Activated naive CD8-positive, alpha-beta T cell treated with anti-CD3 and anti-CD28 coated beads, Interleukin-2, amount 10 ng/mL, durations not matched to agents 7 days and 5 days (primary cell): ENCODE measurements around the gene AP5B1. TPM values are rescaled to one million over a fixed set of nuclear protein-coding genes. Genes with fewer than 3 reads are reported as not detected.

Experiments used
- ATAC-seq: fragments of 150-1000 bp; cut with Tn5 transposase; one replicate; pipeline ENCODE4 v1.10.0; 2021; ENCODE audit warnings: low read depth, moderate library complexity
- POLR2A ChIA-PET: fragments of 350-600 bp; sonication (Branson Sonifier 250); formaldehyde crosslinking; loops from one replicate; lab custom pipeline; 2021; ENCODE audit warnings: antibody characterized with exemption; lab: Charles Lee
- DNase-seq: peaks from one replicate; pipeline ENCODE4 v3.0.0; 2021
- H3K27ac Mint-ChIP-seq: one replicate; pipeline ENCODE4 v1.8.0; 2022; ENCODE audit warnings: mild to moderate bottlenecking, mixed read lengths
- H3K27me3 Mint-ChIP-seq: one replicate; pipeline ENCODE4 v1.8.0; 2022; ENCODE audit warnings: mild to moderate bottlenecking, moderate library complexity, mixed read lengths
- H3K36me3 Mint-ChIP-seq: one replicate; pipeline ENCODE4 v1.8.0; 2021; ENCODE audit warnings: mild to moderate bottlenecking, mixed read lengths
- H3K4me1 Mint-ChIP-seq: one replicate; pipeline ENCODE4 v1.8.0; 2021; ENCODE audit warnings: mixed read lengths
- H3K4me3 Mint-ChIP-seq: one replicate; pipeline ENCODE4 v1.8.0; 2022; ENCODE audit warnings: mild to moderate bottlenecking, moderate library complexity, mixed read lengths
- H3K9me3 Mint-ChIP-seq: one replicate; pipeline ENCODE4 v1.8.0; 2021; ENCODE audit warnings: mixed read lengths
- total RNA-seq, 2 experiments: library from RNA; stranded (reverse); gene quantifications; one replicate each; pipeline ENCODE4 v1.2.3, GENCODE V29; 2021

The AP5B1 gene
- total RNA-seq, 2 experiments from 2014 or later = 27.9 to 29.0 TPM

DNA sequence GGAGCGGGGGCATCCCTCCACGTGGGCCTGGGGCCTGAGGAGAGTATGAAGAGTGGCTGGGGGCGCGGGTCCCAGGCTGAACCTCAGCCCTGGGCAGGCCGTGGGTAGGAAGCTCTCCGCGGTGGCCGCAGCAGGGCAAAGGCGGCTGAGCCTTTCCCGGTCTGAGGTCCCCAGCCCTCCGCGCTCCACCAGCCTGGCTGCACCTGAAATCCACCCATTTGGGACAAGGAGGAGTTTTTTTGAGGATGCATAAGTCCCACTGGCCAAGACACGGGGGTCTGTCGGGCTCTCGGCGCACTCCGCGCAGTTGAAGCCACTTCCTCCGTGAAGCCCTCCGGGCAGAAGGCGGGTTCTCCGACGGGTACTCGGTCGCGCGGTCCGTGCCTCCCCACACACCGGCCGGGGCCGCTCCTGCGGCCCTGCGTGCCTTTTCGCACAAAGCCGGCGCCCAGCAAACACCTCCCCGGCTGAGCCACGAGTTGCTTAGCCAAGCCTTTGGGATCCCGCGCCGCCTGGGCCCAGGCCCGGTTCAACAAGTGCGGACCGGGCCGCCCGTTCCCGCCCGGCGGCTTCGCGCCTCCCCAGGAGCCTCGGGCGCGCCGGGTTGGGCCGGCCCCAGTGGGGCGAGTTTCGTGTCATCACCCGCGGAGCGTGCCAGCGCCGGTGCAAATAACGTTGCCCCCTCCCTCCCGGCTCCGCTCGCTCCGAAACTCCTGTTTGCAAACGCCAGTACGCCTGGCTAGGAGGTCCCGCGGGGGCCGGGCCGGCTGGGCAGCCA is 5.4 kb upstream of the AP5B1 start:
- H3K36me3 Mint-ChIP-seq = peaks cover 3% of the 10 kb centered on the region
- H3K27me3 Mint-ChIP-seq = peaks cover 40% of the 10 kb centered on the region
- POLR2A ChIA-PET = no interaction called here
- ATAC-seq = no peak
- H3K27ac Mint-ChIP-seq = peak overlapping the region; percentile 38
- H3K9me3 Mint-ChIP-seq = no peaks in the 10 kb centered on the region
- H3K4me3 Mint-ChIP-seq = peak overlapping the region; percentile 31
- no peak for DNase-seq
- H3K4me1 Mint-ChIP-seq = peaks cover 29% of the 10 kb centered on the region

DNA sequence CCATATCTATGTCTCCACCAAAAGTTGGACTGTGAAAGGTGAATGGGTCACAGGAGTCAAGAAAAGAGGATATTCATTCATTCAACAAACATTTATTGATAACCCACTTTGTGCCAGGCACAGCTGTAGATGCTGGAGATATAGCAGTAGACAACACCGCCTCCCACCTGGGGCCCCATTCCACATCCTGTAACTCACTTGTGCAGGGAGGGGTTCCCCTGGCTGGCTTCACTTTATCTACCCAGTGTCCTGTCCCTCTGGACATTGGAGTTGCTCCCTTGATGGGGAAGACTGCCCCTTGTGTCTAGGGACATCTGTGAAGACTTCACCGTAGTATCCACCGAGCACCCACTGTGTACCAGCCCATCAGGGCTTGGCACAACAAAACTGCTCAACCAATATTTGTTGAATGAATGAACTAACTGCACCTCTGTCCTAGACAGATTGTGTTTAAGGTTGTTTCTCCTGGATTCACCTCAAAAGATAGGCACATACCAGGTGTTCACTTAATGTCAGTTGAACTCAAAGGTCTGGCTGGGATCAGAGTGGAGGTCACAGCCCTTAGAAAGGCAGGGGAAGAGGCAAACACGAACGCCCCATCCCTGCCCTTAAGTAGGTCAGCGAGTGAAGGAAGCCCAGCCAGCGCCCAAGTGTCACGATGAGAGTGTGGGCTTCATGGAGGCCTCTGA is 4.7 kb upstream of the AP5B1 start:
- Mint-ChIP-seq H3K27ac (peak overlapping the region; percentile 18), H3K4me3 (peak overlapping the region; percentile 31), H3K36me3 (peaks cover 3% of the 10 kb centered on the region), H3K9me3 (no peaks in the 10 kb centered on the region), H3K4me1 (peaks cover 24% of the 10 kb centered on the region), H3K27me3 (peaks cover 36% of the 10 kb centered on the region)
- POLR2A ChIA-PET = interaction anchor here (1.1 kb wide), 1 partner anchor 106 kb away, joined by 3 read pairs; no protein-coding TSS in a partner anchor
- ATAC-seq = no peak
- DNase-seq = no peak

DNA sequence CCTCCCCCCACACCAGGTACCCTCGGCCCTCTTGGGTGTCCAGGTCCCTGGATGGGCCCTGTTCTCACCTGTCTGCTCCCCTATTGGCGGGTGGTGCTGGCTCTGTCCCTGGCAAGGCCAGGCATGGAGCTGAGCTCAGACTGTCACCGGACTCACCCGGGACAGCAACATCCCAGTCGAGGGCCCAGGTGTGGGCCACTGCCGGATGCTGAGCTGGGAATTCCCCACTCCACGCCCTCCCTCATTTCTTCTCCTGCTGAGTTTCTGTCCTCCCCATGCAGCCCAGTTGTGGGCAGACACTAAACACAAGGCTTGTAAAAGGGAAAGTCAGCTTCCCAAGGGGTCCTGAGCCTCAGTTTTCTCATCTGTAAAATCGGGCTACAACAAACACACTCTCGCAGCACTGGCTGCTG is 2.0 kb upstream of the AP5B1 start:
- peak overlapping the region; percentile 52 for H3K27ac Mint-ChIP-seq
- no peak overlapping the region for H3K4me3 Mint-ChIP-seq
- DNase-seq (no peak), ATAC-seq (no peak)
- no peaks in the 10 kb centered on the region for H3K9me3 Mint-ChIP-seq
- H3K4me1 Mint-ChIP-seq = peaks cover 21% of the 10 kb centered on the region
- POLR2A ChIA-PET = interaction anchor here (0.6 to 1.3 kb wide), 3 partner anchors 34 to 50 kb away, joined by 3 to 5 read pairs (median 3); no protein-coding TSS in a partner anchor
- peaks cover 2% of the 10 kb centered on the region for H3K36me3 Mint-ChIP-seq
- H3K27me3 Mint-ChIP-seq = peaks cover 16% of the 10 kb centered on the region

DNA sequence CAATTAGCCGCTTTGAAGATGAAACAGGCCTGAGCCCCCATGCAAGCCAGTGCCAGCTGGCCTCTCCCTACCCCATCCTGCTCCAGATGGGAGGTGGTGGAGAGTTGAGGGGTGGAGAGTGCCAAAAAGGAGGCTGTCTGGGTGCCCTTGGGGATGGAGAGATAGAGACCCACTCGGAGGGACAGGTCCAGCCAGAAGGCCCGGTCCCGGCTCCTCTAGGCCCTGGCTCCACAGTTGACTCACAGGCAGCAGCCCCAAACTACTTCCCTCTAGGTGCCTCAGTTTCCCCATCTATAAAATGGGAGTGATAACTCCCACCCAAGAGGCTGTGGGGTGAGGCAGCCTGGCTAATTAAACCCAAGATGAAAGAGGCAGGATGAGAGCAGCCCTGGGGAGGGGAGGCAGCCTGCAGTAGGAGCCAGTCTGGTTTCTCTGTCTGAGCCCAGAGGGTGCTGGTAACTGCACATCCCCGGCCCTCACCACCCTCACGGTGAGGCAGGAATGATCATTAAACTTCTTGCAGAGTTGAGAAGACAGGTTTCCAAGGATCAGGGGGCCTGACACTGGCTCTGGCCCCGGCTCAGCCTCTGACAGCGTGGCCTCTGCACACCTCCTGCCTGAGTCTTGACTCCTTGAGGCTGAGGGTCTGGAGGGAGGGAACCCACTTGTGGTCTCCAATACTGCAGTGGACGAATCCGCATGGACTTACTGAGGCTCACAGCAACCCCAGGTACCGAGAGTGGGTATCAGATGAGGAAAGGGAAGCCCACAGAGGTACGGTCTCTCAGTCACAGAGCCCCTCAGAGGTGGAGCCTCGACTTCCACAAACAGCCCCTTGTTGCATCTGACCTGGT is 1.4 kb upstream of the AP5B1 start:
- no peak overlapping the region for H3K4me3 Mint-ChIP-seq
- no peak for ATAC-seq
- no peaks in the 10 kb centered on the region for H3K9me3 Mint-ChIP-seq
- DNase-seq = no peak
- H3K36me3 Mint-ChIP-seq = peaks cover 2% of the 10 kb centered on the region
- peaks cover 22% of the 10 kb centered on the region for H3K4me1 Mint-ChIP-seq
- no peak overlapping the region for H3K27ac Mint-ChIP-seq
- peaks cover 15% of the 10 kb centered on the region for H3K27me3 Mint-ChIP-seq
- POLR2A ChIA-PET = interaction anchor here (1.3 to 2.5 kb wide), 3 partner anchors 21 to 51 kb away, joined by 3 to 8 read pairs (median 6); no protein-coding TSS in a partner anchor

DNA sequence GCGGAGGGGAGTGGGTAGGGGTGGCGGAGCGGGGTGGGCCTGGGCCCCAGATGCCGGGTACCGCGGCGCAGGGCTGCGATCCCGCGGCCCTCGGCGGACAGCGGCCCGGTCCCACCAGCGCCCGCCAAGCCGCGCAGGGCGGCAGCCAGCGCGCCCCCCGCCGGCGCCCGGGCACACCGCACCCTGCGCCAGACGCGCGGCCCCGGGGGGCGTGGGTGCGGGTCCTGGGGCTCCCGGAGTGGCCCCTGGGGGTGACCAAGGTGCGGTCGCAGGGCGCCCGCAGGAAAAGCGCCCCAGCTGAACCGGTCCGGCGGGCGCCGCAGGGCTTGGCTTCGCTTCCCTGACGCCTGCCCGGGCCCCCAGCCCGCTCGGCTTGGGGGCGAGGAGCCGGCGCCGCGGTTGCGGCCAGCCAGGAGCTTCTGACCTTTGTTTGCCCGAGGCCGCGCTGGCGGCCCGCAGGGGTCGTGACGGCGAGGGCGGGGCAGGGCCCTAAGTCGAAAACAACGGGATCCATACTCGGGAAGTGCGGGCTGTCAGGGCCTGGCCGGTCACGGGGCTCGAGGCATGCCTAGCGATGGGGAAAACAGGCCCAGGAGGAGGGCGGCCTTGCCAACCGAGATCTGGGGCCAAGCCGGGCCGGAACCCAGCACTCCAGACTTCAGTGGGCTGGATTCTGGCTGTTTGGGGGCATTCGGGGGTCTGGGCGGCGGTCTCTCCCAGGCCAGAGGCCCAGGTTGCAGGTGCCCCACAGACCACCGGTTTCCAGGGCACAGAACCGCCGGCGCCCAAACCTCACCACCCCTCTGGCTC is 581 bp upstream of the AP5B1 start:
- POLR2A ChIA-PET = interaction anchor here (0.5 to 2.6 kb wide), 8 partner anchors 10 to 108 kb away, joined by 3 to 17 read pairs (median 8); partner anchors contain the start of genes CCDC85B, FIBP, KAT5 and MUS81
- Mint-ChIP-seq H3K4me3 (no peak overlapping the region), H3K4me1 (peaks cover 21% of the 10 kb centered on the region), H3K9me3 (no peaks in the 10 kb centered on the region), H3K27ac (no peak overlapping the region), H3K27me3 (peaks cover 12% of the 10 kb centered on the region), H3K36me3 (peaks cover 2% of the 10 kb centered on the region)
- peak; percentile 25 for ATAC-seq
- DNase-seq = no peak

DNA sequence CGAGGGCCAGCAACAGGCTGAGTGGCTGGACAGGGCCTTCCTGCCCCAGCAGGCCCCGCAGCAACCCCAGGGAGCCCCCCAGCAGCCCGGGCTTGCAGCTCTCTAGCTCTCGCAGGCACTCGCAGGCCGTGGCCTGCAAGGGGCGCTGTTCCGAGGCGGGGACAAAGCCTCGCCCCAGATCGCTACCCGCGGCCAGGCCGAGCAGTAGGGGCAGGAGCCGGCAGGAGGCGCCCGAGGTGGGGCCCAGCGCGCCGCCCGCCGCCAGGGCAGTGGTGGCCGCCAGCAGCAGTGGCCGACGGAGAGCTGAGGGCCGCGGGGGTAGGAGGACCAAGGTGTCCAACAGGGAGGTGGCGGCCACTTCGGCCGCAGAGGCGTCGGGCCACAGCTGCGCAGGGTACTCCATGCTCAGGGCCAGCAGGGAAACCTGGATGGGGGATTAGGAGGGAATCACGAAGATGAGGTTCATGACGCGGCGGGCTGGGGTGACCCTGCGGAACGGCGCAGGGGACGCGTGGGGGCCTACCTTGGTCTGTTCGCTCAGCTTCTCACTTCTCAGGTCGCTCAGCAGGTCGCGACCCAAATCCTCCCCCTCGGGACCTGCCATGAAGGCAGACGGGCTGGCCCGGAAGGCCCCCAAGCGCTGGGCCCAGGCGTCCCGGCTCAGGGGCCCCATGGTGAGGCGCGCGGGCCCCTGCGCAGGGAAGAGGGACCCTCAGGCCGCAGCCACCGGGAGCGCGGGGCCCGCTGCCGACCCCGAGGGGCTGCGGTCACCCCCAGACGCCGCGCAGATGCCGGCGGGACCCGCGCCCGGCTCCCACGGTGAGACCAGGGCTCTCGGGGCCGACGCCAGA is 632 bp downstream of the AP5B1 start:
- POLR2A ChIA-PET = interaction anchor here (0.5 to 2.6 kb wide), 19 partner anchors 9 to 223 kb away, joined by 3 to 19 read pairs (median 5); partner anchors contain the start of genes BANF1, CCDC85B, FIBP and KAT5
- peak; percentile 77 for ATAC-seq

DNA sequence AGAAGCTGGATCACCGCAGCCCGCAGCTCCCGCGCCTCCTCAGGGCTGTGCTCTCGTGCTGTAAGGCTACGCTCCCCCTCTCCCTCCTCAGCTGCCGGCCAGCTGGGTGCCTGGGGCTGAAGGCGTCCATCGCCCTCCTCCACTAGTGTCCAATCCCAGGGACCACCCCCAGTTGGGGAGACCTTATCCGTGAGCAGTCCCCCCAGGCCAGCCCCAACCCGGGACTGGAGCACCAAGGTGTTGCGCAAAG is 1.2 kb downstream of the AP5B1 start:
- peak overlapping the region; percentile 91 for H3K27ac Mint-ChIP-seq

More for the DNA sequence above, 632 bp downstream of the AP5B1 start:
- Mint-ChIP-seq H3K4me1 (peaks cover 15% of the 10 kb centered on the region), H3K27ac (peak overlapping the region; percentile 91), H3K4me3 (peak overlapping the region; percentile 89), H3K9me3 (no peaks in the 10 kb centered on the region), H3K27me3 (peaks cover 2% of the 10 kb centered on the region), H3K36me3 (peaks cover under 1% of the 10 kb centered on the region)
- peak; percentile 95 for DNase-seq

DNA sequence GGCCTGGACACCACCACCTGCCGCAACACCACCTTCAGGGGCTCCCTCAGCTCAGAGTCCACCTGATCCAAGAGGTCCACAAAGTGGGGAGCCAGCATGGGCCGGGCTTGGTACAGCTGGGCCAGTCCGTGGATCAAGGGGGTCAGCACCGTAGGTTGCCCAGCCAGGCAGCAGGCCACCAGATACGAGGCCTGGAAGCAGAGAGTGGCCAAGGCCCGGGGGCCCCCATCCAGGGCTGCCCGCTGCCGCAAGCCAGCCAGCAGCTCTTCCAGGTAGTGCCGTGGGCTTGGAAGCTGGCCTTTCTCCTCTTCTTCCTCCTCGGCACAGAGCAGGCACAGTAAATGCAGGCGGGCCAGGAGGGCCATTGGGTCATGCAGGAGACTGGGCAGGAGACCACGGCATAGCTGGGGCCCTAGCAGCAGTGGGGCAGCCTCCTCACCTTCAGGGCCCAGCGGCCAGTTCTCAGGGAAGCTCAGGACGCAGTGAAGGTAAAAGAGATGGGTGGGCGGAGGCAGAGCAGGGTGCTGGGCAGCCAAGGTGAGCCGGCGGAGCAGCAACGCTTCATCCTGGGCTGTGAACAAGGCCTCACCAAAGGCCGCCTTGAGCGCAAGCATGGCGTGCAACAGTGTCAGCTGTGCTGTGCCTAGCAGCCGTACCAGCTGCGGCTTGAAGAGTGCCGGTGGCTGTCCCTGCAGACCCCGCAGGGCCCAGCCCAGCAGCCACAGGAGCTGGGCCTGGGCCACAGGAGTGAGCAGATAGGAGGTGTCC is 1.7 kb downstream of the AP5B1 start:
- Mint-ChIP-seq H3K36me3 (peaks cover 3% of the 10 kb centered on the region), H3K4me3 (peak overlapping the region; percentile 89), H3K4me1 (peaks cover 12% of the 10 kb centered on the region), H3K27ac (no peak overlapping the region), H3K9me3 (no peaks in the 10 kb centered on the region), H3K27me3 (no peaks in the 10 kb centered on the region)
- no peak for DNase-seq
- no peak for ATAC-seq
- POLR2A ChIA-PET = interaction anchor here (0.5 to 2.6 kb wide), 16 partner anchors 8 to 224 kb away, joined by 3 to 19 read pairs (median 5); partner anchors contain the start of genes BANF1, CCDC85B, FIBP and KAT5

More for the DNA sequence above, 1.2 kb downstream of the AP5B1 start:
- ATAC-seq (no peak), DNase-seq (no peak)
- Mint-ChIP-seq H3K36me3 (peaks cover 3% of the 10 kb centered on the region), H3K27me3 (no peaks in the 10 kb centered on the region), H3K4me1 (peaks cover 14% of the 10 kb centered on the region), H3K9me3 (no peaks in the 10 kb centered on the region), H3K4me3 (peak overlapping the region; percentile 89)
- POLR2A ChIA-PET = interaction anchor here (0.9 to 2.6 kb wide), 17 partner anchors 9 to 223 kb away, joined by 3 to 19 read pairs (median 5); partner anchors contain the start of genes BANF1, CCDC85B, FIBP and KAT5

DNA sequence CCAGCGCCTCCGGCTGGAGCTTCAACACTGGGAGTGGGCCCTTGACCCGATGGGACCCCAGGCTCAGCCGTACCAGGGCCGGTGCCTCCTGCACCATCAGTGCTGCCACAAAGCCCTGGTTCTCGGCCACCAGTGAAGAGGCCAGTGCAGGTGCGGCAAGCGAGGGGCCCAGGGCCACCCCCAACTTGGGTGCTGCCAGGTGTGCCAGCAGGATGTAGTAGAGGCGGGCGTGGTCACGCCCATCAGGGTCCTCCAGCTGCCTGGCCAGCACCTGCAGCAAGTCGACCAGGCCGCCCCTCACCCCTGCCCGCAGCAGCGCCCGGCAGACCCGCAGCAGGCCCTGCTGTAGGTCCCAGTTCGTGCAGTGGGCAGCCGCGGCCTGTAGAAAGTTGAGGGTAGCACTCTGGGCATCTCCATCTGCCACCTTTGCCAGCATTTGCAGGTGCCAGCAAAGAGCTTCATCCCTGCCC is 2.3 kb downstream of the AP5B1 start:
- DNase-seq = no peak

DNA sequence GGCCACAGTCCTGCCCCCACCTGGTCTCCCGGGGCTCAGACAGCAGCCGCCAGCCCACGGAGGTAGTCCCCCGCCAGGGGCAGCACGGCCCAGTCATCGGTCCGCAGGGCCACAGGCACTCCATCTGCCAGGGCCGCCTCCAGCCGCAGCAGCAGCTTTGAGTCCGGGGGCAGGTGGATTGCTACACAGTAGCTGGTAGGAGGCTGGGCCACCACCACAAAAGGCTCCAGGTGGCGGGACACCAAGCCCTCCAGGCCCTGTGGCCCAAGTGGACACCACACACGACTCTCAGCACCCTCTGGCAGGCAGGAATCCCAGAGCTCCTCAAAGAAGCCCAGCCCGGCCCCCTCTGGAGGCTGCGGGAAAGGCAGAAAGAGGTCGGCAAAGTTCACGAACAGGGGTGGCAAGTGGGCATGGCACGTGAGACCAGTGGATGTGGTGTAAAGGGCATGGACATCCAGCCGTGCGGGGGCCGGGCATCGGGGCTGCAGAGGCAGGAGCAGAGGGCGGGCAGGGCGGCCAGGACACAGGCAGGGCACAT is 2.9 kb downstream of the AP5B1 start:
- no peaks in the 10 kb centered on the region for H3K27me3 Mint-ChIP-seq
- POLR2A ChIA-PET = interaction anchor here (0.5 to 1.3 kb wide), 2 partner anchors 87 to 111 kb away, joined by 3 to 6 read pairs; no protein-coding TSS in a partner anchor
- H3K9me3 Mint-ChIP-seq = no peaks in the 10 kb centered on the region
- no peak overlapping the region for H3K4me3 Mint-ChIP-seq
- no peak overlapping the region for H3K27ac Mint-ChIP-seq
- DNase-seq (no peak), ATAC-seq (no peak)
- H3K4me1 Mint-ChIP-seq = peaks cover 10% of the 10 kb centered on the region
- H3K36me3 Mint-ChIP-seq = peaks cover 3% of the 10 kb centered on the region

More for the DNA sequence above, 2.3 kb downstream of the AP5B1 start:
- H3K4me3 Mint-ChIP-seq = peak overlapping the region; percentile 58
- H3K27me3 Mint-ChIP-seq = no peaks in the 10 kb centered on the region
- no peak overlapping the region for H3K27ac Mint-ChIP-seq
- H3K4me1 Mint-ChIP-seq = peaks cover 13% of the 10 kb centered on the region
- POLR2A ChIA-PET = interaction anchor here (0.5 to 2.6 kb wide), 6 partner anchors 39 to 111 kb away, joined by 3 to 19 read pairs (median 12); partner anchors contain the start of genes CCDC85B, FIBP, KAT5 and RNASEH2C
- ATAC-seq = no peak
- H3K9me3 Mint-ChIP-seq = no peaks in the 10 kb centered on the region
- H3K36me3 Mint-ChIP-seq = peaks cover 3% of the 10 kb centered on the region
